ENCODE measurements around the gene G2E3. TPM values are rescaled to one million over a fixed set of nuclear protein-coding genes. Genes with fewer than 3 reads are reported as not detected.
"Not testable (repeated sequence)": the region's sequence is repeated elsewhere in the genome, so short reads cannot be mapped to it uniquely, and the experiment has no call there.

Gene G2E3
- total RNA-seq, 2 donors from 2014 or later = 25.4 to 30.3 TPM

GRCh38 chr14:30600922-30601918 is 42.3 kb downstream of the G2E3 start:
- H3K27me3 Mint-ChIP-seq = no peaks in the 10 kb centered on the region
- ATAC-seq (no peak), DNase-seq (ENCODE audit: low spot score) (no peak)
- no peak overlapping the region for H3K27ac Mint-ChIP-seq
- peaks cover 13% of the 10 kb centered on the region for H3K36me3 Mint-ChIP-seq
- H3K4me1 Mint-ChIP-seq (ENCODE audit: low read depth in 2 of 2) = peaks cover 5 to 6% of the 10 kb centered on the region in 2 donors
- H3K4me3 Mint-ChIP-seq = no peak overlapping the region
- no peaks in the 10 kb centered on the region for H3K9me3 Mint-ChIP-seq

- Mint-ChIP-seq H3K36me3 (peaks cover 17% of the 10 kb centered on the region), H3K27ac (no peak overlapping the region), H3K4me1 (ENCODE audit: low read depth in 2 of 2) (no peaks in the 10 kb centered on the region), H3K9me3 (no peaks in the 10 kb centered on the region), H3K4me3 (no peak overlapping the region), H3K27me3 (no peaks in the 10 kb centered on the region)
- no peak for ATAC-seq
- no peak for DNase-seq (ENCODE audit: low spot score)
Measured at GRCh38 chr14:30603402-30603801, 44.4 kb downstream of the G2E3 start.

GRCh38 chr14:30604696-30605095 is 45.7 kb downstream of the G2E3 start:
- DNase-seq (ENCODE audit: low spot score); H3K9me3 Mint-ChIP-seq; H3K27me3 Mint-ChIP-seq; H3K4me1 Mint-ChIP-seq (ENCODE audit: low read depth in 2 of 2); ATAC-seq; H3K4me3 Mint-ChIP-seq; H3K27ac Mint-ChIP-seq: not testable (repeated sequence)
- H3K36me3 Mint-ChIP-seq = peaks cover 21% of the 10 kb centered on the region

GRCh38 chr14:30607156-30607780 is 48.3 kb downstream of the G2E3 start:
- ATAC-seq (peak; percentile 76 to 82), DNase-seq (ENCODE audit: low spot score) (no peak)
- Mint-ChIP-seq H3K27me3 (no peaks in the 10 kb centered on the region), H3K36me3 (peaks cover 12% of the 10 kb centered on the region), H3K4me3 (no peak overlapping the region), H3K9me3 (no peaks in the 10 kb centered on the region), H3K27ac (no peak overlapping the region), H3K4me1 (ENCODE audit: low read depth in 2 of 2) (no peaks in the 10 kb centered on the region)

- Mint-ChIP-seq H3K4me3 (no peak overlapping the region), H3K27me3 (no peaks in the 10 kb centered on the region), H3K4me1 (ENCODE audit: low read depth in 2 of 2) (no peaks in the 10 kb centered on the region), H3K36me3 (peaks cover 12% of the 10 kb centered on the region), H3K9me3 (no peaks in the 10 kb centered on the region), H3K27ac (no peak overlapping the region)
- ATAC-seq (no peak), DNase-seq (ENCODE audit: low spot score) (no peak)
Measured at GRCh38 chr14:30608533-30609006, 49.6 kb downstream of the G2E3 start.

GRCh38 chr14:30610787-30611343 is 51.9 kb downstream of the G2E3 start:
- ATAC-seq (no peak), DNase-seq (ENCODE audit: low spot score) (no peak)
- Mint-ChIP-seq H3K4me1 (ENCODE audit: low read depth in 2 of 2) (no peaks in the 10 kb centered on the region), H3K4me3 (no peak overlapping the region), H3K9me3 (no peaks in the 10 kb centered on the region), H3K36me3 (peaks cover 12% of the 10 kb centered on the region), H3K27ac (no peak overlapping the region), H3K27me3 (no peaks in the 10 kb centered on the region)

GRCh38 chr14:30614155-30614554 is 55.2 kb downstream of the G2E3 start:
- no peaks in the 10 kb centered on the region for H3K9me3 Mint-ChIP-seq
- no peak overlapping the region for H3K27ac Mint-ChIP-seq
- peaks cover 7% of the 10 kb centered on the region for H3K36me3 Mint-ChIP-seq
- H3K4me1 Mint-ChIP-seq (ENCODE audit: low read depth in 2 of 2) = no peaks in the 10 kb centered on the region
- H3K4me3 Mint-ChIP-seq = no peak overlapping the region
- no peak for ATAC-seq
- H3K27me3 Mint-ChIP-seq = no peaks in the 10 kb centered on the region
- no peak for DNase-seq (ENCODE audit: low spot score)

- H3K36me3 Mint-ChIP-seq = peaks cover 9% of the 10 kb centered on the region
- no peaks in the 10 kb centered on the region for H3K27me3 Mint-ChIP-seq
- peaks cover 24 to 26% of the 10 kb centered on the region in 2 donors for H3K4me1 Mint-ChIP-seq (ENCODE audit: low read depth in 2 of 2)
- H3K27ac Mint-ChIP-seq = peak overlapping the region; percentile 63 to 77
- DNase-seq (ENCODE audit: low spot score) (no peak), ATAC-seq (peak; percentile 21 to 53)
- H3K4me3 Mint-ChIP-seq = peak overlapping the region; percentile 78
- H3K9me3 Mint-ChIP-seq = no peaks in the 10 kb centered on the region
Measured at GRCh38 chr14:30620178-30620577, 61.2 kb downstream of the G2E3 start.

- ATAC-seq (no peak), DNase-seq (ENCODE audit: low spot score) (no peak)
- peaks cover 24 to 26% of the 10 kb centered on the region in 2 donors for H3K4me1 Mint-ChIP-seq (ENCODE audit: low read depth in 2 of 2)
- peak overlapping the region; percentile 90 to 97 for H3K27ac Mint-ChIP-seq
- peaks cover 9% of the 10 kb centered on the region for H3K36me3 Mint-ChIP-seq
- H3K27me3 Mint-ChIP-seq = no peaks in the 10 kb centered on the region
- H3K9me3 Mint-ChIP-seq = no peaks in the 10 kb centered on the region
- H3K4me3 Mint-ChIP-seq = peak overlapping the region; percentile 92
Measured at GRCh38 chr14:30621354-30621939, 62.5 kb downstream of the G2E3 start.

- Mint-ChIP-seq H3K4me3 (peak within 1 kb of the TSS; percentile 92), H3K27ac (peak within 1 kb of the TSS; percentile 90 to 97), H3K27me3 (no peaks in the 10 kb centered on the region), H3K4me1 (ENCODE audit: low read depth in 2 of 2) (peaks cover 26 to 27% of the 10 kb centered on the region in 2 donors), H3K9me3 (no peaks in the 10 kb centered on the region), H3K36me3 (peaks cover 9% of the 10 kb centered on the region)
- peak; percentile 95 for DNase-seq (ENCODE audit: low spot score)
- peak; percentile 100 for ATAC-seq
Measured at GRCh38 chr14:30621940-30622830, 63.2 kb downstream of the G2E3 start, which contains the start of gene SCFD1. TSS of gene SCFD1 (plus strand) at chr14:30622319. CDS start at chr14:30622339, 20 bp downstream.

- H3K27me3 Mint-ChIP-seq = no peaks in the 10 kb centered on the region
- H3K27ac Mint-ChIP-seq = peak overlapping the region in 1 of 2 donors; percentile 97
- peak overlapping the region; percentile 92 for H3K4me3 Mint-ChIP-seq
- peaks cover 32 to 35% of the 10 kb centered on the region in 2 donors for H3K4me1 Mint-ChIP-seq (ENCODE audit: low read depth in 2 of 2)
- ATAC-seq (no peak), DNase-seq (ENCODE audit: low spot score) (no peak)
- H3K9me3 Mint-ChIP-seq = no peaks in the 10 kb centered on the region
- H3K36me3 Mint-ChIP-seq = peaks cover 15% of the 10 kb centered on the region
Measured at GRCh38 chr14:30623412-30624131, 64.6 kb downstream of the G2E3 start.

- Mint-ChIP-seq H3K36me3 (peaks cover 15% of the 10 kb centered on the region), H3K4me3 (peak overlapping the region; percentile 64), H3K4me1 (ENCODE audit: low read depth in 2 of 2) (peaks cover 32 to 39% of the 10 kb centered on the region in 2 donors), H3K27me3 (no peaks in the 10 kb centered on the region), H3K27ac (no peak overlapping the region), H3K9me3 (no peaks in the 10 kb centered on the region)
- DNase-seq (ENCODE audit: low spot score) (no peak), ATAC-seq (no peak)
Measured at GRCh38 chr14:30624132-30624423, 65.1 kb downstream of the G2E3 start.
